Thyroid gland (tissue), 4 donors: ENCODE results near the gene NAA80. TPM values are rescaled to one million over a fixed set of nuclear protein-coding genes. Genes with fewer than 3 reads are reported as not detected.
"Not testable (repeated sequence)": the region's sequence is repeated elsewhere in the genome, so short reads cannot be mapped to it uniquely, and the experiment has no call there.

ENCODE experiments used
- DNase-seq, 2 donors: peaks; one replicate each; pipeline ENCODE4 v3.0.0-alpha.2; 2019
- H3K27ac ChIP-seq, 3 donors: fragments of 200-600 bp; sonication (generic); 1 replicate in 2 of 3; 2 replicates in 1 of 3; pipeline ENCODE4 v1.5.1; 2016 to 2019; ENCODE audit warnings: mild to moderate bottlenecking in 1 of 3, moderate library complexity in 1 of 3
- H3K27me3 ChIP-seq: fragments of 200-600 bp; sonication (generic); one replicate; pipeline ENCODE4 v1.5.1; 2019
- H3K36me3 ChIP-seq, 2 donors: fragments of 200-600 bp; sonication (generic); one replicate each; pipeline ENCODE4 v1.5.1; 2016 to 2019
- H3K4me1 ChIP-seq, 2 donors: fragments of 200-600 bp; sonication (generic); one replicate each; pipeline ENCODE4 v1.5.1; 2017 to 2019
- H3K4me3 ChIP-seq, 3 donors: fragments of 200-600 bp; sonication (generic); replicated peaks in 1 of 3; 1 replicate in 2 of 3; 2 replicates in 1 of 3; pipeline ENCODE4 v1.5.1; 2016; ENCODE audit warnings: mild to moderate bottlenecking in 1 of 3
- H3K9me3 ChIP-seq: fragments of 200-600 bp; sonication (generic); one replicate; pipeline ENCODE4 v1.5.1; 2017
- POLR2A ChIP-seq, 2 donors: fragments of 450-650 bp; IDR thresholded peaks; one replicate each; pipeline ENCODE4 v1.6.1; 2017; ENCODE audit warnings: antibody characterized with exemption in 2 of 2, mild to moderate bottlenecking in 2 of 2, moderate library complexity in 1 of 2
- WGBS, 2 donors: methylation state at CpG; one replicate each; pipeline ENCODE4 v1.1.5; 2017; 5-methylcytosine and 5-hydroxymethylcytosine counted together
- intact Hi-C: fragments of 100-400 bp; cut with DNase I; formaldehyde crosslinking; loops from one replicate; pipeline ENCODE4 v1.15.1; 2023
- total RNA-seq, 4 donors: library from RNA; depleted of rRNA; stranded (reverse); fragments of >200 nt; gene quantifications; one replicate each; pipeline ENCODE4 v1.2.3, GENCODE V29; 2016
- TF ChIP-seq, protein P1 (sequence below), 6 experiments: fragments of 200-600 bp in 3 of 6; fragments of 450-650 bp in 3 of 6; sonication (generic) in 3 of 6; IDR thresholded peaks; one replicate each; pipeline ENCODE4 v1.5.1; 2016 to 2019; ENCODE audit warnings: antibody characterized with exemption in 6 of 6, mild to moderate bottlenecking in 2 of 6, inconsistent platforms in 1 of 6, moderate library complexity in 1 of 6

The NAA80 gene
- total RNA-seq, 4 donors from 2014 or later, result 6.9 to 15.2 (median 10.8) TPM

DNA sequence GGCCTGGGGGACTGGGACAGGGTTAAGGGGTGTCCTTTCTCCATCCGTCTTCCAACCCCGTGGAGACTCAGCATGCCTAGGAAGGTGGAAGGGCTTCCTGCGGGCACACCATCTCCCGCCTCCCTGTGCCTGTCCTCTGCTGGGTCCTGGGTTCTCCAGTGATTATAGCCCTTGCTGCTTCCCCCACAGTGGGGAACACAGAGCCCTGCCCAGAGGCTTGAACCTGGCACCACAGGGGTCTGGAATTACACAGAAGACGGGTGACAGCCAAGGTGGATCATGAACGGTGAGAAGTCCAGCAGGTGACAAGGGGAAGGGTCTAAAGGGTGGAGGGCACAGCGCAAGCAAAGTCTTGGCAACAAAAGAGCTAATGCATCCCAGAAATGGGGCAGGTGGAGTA is 36.4 kb downstream of the NAA80 start:
- H3K4me1 ChIP-seq, result peaks cover 59 to 64% of the 10 kb centered on the region in 2 donors
- no peak for TF ChIP-seq POLR2A (IDR thresholded peaks at IDR 0.05)
- TF ChIP-seq, protein P1, sequence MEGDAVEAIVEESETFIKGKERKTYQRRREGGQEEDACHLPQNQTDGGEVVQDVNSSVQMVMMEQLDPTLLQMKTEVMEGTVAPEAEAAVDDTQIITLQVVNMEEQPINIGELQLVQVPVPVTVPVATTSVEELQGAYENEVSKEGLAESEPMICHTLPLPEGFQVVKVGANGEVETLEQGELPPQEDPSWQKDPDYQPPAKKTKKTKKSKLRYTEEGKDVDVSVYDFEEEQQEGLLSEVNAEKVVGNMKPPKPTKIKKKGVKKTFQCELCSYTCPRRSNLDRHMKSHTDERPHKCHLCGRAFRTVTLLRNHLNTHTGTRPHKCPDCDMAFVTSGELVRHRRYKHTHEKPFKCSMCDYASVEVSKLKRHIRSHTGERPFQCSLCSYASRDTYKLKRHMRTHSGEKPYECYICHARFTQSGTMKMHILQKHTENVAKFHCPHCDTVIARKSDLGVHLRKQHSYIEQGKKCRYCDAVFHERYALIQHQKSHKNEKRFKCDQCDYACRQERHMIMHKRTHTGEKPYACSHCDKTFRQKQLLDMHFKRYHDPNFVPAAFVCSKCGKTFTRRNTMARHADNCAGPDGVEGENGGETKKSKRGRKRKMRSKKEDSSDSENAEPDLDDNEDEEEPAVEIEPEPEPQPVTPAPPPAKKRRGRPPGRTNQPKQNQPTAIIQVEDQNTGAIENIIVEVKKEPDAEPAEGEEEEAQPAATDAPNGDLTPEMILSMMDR (IDR thresholded peaks at IDR 0.05), result no peak
- no peak overlapping the region for H3K4me3 ChIP-seq
- DNase-seq, result no peak
- WGBS, 2 donors, result 88 to 91% methylated on average over 7 of the region's 7 CpGs
- H3K27me3 ChIP-seq, result no peaks in the 10 kb centered on the region
- intact Hi-C loops, result no loop called here
- H3K36me3 ChIP-seq, result peaks cover 4 to 9% of the 10 kb centered on the region in 2 donors
- no peaks in the 10 kb centered on the region for H3K9me3 ChIP-seq
- H3K27ac ChIP-seq, result peak overlapping the region in 1 of 3 donors; percentile 87

DNA sequence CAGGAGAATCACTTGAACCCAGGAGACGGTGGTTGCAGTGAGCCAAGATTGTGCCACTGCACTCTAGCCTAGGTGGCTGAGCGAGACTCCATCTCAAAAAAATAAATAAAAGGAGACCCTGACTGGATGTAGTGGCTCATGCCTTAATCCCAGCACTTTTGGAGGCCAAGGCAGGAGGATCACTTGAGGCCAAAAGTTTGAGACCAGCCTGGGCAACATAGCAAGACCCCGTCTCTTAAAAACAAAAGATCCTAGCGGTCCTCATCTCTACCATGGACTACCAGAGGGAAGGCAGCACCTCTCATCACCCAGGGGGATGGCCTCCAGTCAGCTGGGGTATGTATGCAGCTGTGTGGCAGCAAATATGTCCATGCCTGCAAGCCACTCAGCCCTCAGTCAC is 37.0 kb downstream of the NAA80 start:
- Histone ChIP-seq H3K36me3 (peaks cover 9 to 15% of the 10 kb centered on the region in 2 donors), H3K27ac (peak overlapping the region in 1 of 3 donors; percentile 99), H3K4me1 (peaks cover 55 to 61% of the 10 kb centered on the region in 2 donors)
- H3K9me3 ChIP-seq, intact Hi-C loops, DNase-seq, H3K27me3 ChIP-seq, H3K4me3 ChIP-seq: not testable (repeated sequence)
- 92 to 97% methylated on average over 4 of the region's 4 CpGs for WGBS, 2 donors

DNA sequence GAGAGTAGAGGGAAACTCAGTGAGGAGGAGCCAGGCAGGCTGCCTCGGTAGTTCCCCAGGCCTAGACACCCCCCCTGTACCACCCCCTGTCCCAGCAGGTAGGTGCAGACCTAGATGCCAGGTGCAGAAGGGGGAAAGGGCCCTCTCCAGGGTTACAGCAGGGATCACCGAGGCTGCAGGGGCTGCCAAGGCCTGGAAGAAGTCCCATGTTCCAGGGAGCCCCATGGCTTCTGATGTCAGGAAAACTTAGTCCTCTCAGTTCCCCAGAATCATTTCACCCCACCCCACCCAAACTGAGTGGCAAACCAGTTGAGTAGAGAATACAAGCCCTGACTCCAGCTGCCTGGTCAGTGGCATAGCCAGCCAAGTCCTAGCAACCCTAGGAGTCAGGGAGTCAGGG is 37.7 kb downstream of the NAA80 start:
- peaks cover 48 to 54% of the 10 kb centered on the region in 2 donors for H3K4me1 ChIP-seq
- H3K36me3 ChIP-seq, result peaks cover 16 to 22% of the 10 kb centered on the region in 2 donors
- 22 to 46% methylated on average over 1 to 2 of the region's 2 CpGs for WGBS, 2 donors
- no peak for DNase-seq
- intact Hi-C loops, result no loop called here
- H3K27me3 ChIP-seq, result no peaks in the 10 kb centered on the region
- H3K4me3 ChIP-seq, result no peak overlapping the region
- TF ChIP-seq POLR2A (IDR thresholded peaks at IDR 0.05), result no peak
- TF ChIP-seq, protein P1 (IDR thresholded peaks at IDR 0.05), result no peak
- peak overlapping the region in 2 of 3 donors; percentile 99 for H3K27ac ChIP-seq
- H3K9me3 ChIP-seq, result no peaks in the 10 kb centered on the region

DNA sequence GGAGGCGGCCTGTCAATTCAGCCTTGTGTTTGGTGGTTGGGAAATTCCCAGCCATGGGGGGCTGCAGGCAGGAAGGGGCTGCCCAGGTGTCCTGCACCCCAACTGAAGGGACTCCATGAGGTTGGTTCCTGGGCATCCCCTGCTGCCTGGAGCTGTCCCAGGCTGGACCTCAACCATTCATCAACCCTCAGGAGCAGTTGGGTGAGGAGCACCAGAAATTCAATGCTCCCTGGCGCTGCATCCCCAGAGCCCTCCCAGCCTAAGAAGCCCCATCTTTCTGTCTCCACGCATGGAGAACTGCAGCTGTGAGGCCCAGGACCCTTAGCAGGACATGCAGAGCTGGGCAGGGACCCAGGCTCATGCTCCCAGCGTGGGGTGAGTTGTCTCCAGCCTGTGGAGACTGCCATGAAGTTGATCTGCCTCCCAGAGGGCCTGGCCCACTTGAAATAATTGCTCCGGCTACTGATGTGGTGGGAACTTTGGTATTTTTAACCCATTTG is 38.2 kb downstream of the NAA80 start:
- no peak for TF ChIP-seq POLR2A (IDR thresholded peaks at IDR 0.05)
- TF ChIP-seq, protein P1 (IDR thresholded peaks at IDR 0.05), result no peak
- intact Hi-C loops, result no loop called here
- no peak for DNase-seq
- no peaks in the 10 kb centered on the region for H3K9me3 ChIP-seq
- WGBS, 2 donors, result 49 to 76% methylated on average over 4 of the region's 5 CpGs
- peak overlapping the region in 1 of 3 donors; percentile 72 for H3K4me3 ChIP-seq
- peaks cover 43 to 49% of the 10 kb centered on the region in 2 donors for H3K4me1 ChIP-seq
- H3K27me3 ChIP-seq, result no peaks in the 10 kb centered on the region
- peaks cover 22 to 27% of the 10 kb centered on the region in 2 donors for H3K36me3 ChIP-seq
- peak overlapping the region; percentile 97 to 99 (median 99) for H3K27ac ChIP-seq

DNA sequence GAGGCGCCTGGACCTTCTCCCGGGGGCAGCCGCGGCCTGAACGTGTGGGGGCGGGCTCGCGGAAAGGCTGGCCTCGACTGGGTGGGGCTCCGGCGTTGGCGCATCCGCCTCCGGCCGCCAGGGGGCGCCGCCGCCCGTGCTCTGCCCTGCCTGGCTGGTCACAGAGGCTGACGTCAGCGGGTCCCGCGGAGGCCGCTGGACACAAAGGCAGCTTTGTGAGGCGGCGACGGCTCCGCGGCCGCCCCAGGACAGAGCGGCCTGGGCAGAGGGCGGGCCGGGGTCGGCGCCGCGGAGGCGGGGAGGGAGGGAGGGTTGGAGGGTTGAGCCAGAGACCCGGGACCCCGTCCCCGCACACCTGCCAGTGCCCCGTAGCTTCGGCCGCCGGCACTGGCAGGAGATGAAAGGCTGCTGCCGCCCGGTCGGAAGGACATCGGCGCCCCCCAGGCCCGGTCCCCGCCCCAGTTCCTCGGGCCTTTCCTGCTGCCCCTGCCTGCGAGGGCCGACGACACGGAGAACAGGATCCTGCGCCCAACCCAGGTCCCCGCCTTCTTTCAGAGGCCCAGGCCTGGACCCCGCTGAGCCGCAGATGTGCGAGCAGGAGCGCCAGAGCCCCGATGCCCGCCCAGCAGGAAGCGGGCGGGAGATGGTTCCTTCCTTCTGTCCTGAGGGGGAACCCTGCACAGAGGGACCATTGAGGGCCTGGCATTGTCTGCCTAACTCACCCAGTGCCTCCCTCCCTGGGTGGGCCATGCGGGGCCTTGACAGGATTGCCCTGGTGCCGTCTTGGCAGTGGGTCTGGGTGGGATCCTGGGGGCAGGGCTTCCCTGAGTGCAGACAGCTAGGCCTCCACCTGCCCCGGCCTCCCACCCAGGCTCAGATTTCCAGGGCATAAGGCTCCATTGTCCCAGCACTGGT is 38.9 kb downstream of the NAA80 start:
- TF ChIP-seq, protein P1 (IDR thresholded peaks at IDR 0.05), result peak; percentile 66 to 99 (median 99)
- peak in 1 of 2 donors; percentile 85 for TF ChIP-seq POLR2A (IDR thresholded peaks at IDR 0.05)
- intact Hi-C loops, result no loop called here
- peak; percentile 94 for DNase-seq

More for the DNA sequence above, 38.9 kb downstream of the NAA80 start:
- peaks cover 36 to 45% of the 10 kb centered on the region in 2 donors for H3K4me1 ChIP-seq
- peaks cover 22 to 27% of the 10 kb centered on the region in 2 donors for H3K36me3 ChIP-seq
- H3K4me3 ChIP-seq, result peak overlapping the region in 2 of 3 donors; percentile 28 to 72
- H3K27me3 ChIP-seq, result no peaks in the 10 kb centered on the region
- peak overlapping the region; percentile 97 to 99 (median 99) for H3K27ac ChIP-seq
- 4 to 17% methylated on average over 1 to 14 of the region's 70 CpGs for WGBS, 2 donors
- no peaks in the 10 kb centered on the region for H3K9me3 ChIP-seq
